Uterus (tissue), 2 donors: ENCODE results near the gene GRIK4.

ENCODE experiments used
- CTCF ChIP-seq, 4 experiments: fragments of 200-600 bp in 2 of 4; fragments of 450-650 bp in 2 of 4; sonication (generic) in 2 of 4; IDR thresholded peaks; one replicate each; pipeline ENCODE4 v1.5.1; 2016 to 2019; ENCODE audit warnings: antibody characterized with exemption in 4 of 4, mild to moderate bottlenecking in 2 of 4, moderate library complexity in 1 of 4
- POLR2A ChIP-seq, 2 donors: fragments of 450-650 bp; IDR thresholded peaks; one replicate each; pipeline ENCODE4 v1.6.1; 2016; ENCODE audit warnings: antibody characterized with exemption in 2 of 2, mild to moderate bottlenecking in 1 of 2, moderate library complexity in 1 of 2

GRCh38 chr11:120547811-120548681 lies 36.5 kb downstream of the GRIK4 start:
- TF ChIP-seq POLR2A (IDR thresholded peaks at IDR 0.05) (no peak), CTCF (IDR thresholded peaks at IDR 0.05) (no peak)
